NCI-H1092 treated with DMSO at 0.1 percent for 48 hours (cell line): ENCODE results near the gene XRCC4.

Experiments
- DNase-seq: peaks from one replicate; lab custom pipeline; 2025; lab: John Stamatoyannopoulos, UW

XRCC4 gene

DNA sequence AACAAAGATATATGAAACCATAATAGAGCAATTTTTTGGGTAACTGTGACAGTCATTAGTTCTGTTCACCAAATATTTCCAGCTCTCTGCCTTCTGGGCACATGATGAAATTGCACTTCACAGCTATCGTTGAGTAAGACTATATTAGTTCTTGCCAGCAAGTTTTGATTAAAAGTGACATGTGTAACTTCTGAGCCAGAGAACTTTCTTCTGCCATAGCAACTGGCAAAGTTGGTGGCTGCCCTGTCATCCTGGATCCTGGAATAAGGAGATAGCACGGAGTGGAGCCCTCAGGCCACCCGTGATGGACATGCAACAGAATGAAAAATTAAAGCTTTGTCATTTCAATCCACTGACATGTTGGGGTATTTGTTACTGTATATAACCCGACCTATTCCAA is 199.8 kb downstream of the XRCC4 start:
- no peak for DNase-seq

DNA sequence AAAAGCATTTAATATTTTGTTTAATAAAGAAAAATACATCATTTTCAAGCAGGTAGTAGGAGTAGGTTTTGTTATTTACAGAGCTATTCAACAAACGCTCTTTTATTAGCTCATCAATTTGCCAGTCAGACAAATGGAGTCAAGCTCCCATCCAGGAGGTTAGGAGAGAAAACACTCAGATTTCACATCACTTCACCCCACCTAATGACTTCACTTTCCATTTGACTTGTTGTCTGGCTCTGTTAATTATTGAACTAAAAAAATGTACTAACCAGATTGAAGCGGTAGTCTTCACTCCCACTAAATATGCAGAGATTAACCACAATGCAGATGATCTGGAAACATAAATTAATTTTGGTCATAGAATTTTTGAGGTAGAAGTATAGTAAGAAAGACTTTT is 200.6 kb downstream of the XRCC4 start:
- DNase-seq: no peak

DNA sequence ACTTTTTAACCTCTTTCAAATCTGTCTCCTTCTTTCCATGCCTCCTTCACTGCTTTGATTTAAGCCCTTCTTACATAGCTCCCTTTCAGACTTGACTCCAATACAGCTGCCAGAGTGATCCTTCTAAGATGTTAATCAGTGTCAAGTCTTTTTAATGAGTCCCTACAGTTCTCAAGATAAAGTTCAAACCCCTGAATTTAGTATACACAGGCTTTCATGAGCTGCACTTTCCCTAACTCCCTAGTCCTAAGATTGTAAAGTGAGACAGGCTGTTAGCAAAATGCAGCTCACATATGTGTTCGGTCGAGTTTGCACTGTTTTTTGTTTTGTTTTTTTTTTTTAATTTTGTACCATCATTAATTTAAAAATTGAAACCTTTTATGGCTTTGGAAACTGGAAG is 203.8 kb downstream of the XRCC4 start:
- DNase-seq: no peak

DNA sequence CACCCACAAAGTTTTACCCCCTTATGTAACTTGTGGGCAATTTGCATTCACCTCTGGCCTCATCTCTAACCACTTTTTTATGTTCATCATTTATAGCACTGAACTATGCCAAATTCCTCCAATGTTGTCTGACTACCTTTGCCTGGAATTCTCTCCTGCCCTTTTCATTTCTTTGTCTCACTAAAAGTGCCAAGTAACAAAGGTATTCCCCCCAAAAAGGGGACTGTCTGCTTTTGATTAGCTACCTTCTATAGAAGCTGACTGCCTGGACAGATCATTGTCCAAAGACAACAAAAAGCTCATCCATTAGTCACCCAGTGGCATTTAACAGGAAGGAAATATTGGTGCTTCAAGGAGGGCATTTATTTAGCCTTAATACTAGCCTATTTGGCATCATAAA is 204.3 kb downstream of the XRCC4 start:
- no peak for DNase-seq

DNA sequence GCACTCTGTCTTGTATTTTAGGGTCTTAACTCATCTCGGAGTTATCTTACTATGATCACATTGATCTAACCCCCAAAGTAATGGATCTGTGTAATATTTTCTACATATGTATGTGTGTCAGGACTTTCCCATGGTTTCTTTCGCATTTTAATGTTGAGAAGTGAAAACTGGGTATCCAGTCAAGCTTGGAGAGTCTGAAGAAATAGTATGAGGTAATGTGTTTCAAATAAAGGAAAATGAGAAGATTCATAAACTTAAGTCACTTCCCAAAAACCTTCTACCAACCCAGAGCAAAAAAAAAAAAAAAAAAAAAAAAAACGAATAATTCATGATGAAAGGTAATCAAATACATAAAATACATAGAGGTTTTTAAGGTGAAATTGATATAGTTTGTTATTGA is 206.4 kb downstream of the XRCC4 start:
- DNase-seq: no peak

DNA sequence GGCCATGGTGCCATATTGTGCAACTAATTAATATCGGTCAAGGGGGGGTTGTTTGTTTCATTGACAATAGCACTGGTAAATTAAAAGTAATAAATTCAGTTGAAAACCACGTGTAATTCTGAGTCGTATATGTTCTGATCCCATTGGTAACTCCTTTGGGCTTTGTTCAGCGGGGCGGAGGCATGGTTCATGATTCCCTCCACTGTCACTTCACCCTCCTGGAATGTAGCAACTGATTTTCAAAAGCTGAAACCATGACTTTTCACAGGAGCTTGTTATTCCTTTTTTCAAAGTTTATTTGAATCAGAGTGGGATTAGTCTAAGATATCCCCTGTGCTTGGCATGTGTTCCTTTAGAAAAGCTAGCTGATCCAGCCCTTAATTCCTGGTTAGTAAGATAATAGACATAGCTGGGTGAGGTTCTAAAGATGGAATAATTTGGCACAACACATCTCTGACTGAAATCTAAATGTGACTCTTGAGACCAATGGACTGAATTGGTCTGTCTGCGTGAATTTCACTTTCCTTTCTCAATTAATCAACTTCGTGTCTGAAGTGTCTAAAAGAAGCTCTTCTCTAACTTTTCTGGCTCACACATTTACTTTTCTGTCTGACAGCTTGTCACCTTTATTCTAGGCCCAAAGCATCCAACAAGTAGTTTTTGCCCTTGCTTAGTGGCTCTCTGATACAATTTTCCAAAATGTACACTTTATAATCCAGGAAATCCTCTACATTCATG is 208.5 kb downstream of the XRCC4 start:
- no peak for DNase-seq

DNA sequence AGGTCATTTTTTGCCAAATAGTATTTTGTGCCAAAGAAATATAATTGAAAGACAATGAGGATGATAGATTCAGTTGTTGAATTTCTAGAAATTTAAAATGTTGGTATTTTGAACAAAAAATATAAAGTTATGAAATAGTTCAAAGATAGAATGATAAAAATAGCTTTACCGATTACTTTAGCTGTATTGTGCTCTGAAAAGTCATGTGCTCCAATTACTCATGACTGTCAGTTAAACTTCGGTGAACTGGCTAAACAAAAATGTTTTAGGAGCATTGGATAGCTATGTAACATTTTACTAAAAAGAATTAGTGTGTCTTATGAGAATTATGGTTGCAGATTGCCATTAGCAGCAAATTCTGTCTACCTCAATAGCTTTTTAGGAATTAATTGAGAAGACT is 216.9 kb downstream of the XRCC4 start:
- DNase-seq: no peak

DNA sequence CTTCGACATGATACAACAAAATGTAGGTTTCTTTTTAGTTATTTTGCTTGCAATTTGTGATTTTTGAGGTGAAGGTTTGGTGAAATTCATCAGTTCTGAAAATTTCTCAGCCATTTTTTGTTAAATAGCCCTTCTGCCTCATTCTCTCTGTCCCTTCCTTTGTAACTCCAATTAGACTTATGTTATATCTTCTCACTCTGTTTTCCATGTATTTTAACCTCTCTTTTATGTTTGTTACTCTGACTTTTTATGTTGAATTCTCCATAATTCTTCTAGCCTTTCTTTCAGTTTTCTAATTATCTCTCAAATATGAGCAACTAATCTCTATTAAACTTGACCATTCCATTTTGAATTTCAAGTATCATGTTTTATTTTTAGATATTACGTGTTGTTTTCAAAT is 222.0 kb downstream of the XRCC4 start:
- no peak for DNase-seq

DNA sequence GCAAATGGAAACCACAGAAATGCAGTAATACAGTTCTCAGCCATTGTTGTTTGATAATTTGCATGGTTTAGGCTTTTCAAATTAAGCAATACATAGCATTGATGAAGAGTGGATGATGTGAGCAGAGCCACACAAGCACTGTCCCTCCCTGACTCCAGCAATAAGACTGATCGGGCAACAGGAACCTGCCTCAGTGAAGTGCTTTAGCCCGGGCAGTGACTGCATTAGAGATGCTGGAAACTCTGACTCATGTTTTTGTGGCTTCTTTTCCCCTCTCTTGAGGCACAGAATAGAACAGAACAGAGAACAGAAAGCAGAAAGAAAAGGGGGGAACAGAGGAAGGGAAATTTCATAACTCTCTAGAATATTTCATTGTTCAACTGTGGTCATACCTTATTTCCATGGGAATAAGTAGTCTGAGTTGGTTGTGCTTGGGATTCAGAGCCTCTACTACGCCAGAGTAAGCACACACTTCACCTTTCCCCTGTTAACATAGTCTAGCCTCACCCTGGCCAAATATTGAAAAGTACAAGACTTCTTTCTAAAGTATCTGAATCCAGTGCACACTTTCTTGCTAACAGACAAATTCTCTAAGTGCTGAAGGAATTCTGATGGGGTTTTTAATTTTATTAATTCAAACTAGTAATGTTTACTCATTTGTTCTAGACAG is 229.4 kb downstream of the XRCC4 start:
- no peak for DNase-seq

DNA sequence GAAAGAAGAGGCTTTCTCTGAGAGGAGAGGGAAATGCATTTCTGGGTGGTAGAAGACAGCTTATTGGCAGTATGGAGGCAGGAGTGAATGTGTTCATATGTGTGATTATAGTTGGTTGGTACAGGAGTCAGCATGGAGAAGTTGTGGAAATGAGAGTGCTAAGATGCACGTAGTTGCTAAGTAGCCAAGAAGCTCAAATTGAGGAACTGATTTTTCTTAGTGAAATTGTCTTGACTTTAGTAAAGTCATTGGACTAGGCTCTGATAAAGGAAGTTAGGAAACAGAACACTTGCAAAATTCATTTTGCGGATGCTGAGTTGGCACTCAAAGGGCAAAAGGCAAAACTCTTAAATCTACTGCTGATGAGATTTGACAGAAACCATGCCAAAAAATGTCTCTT is 235.3 kb downstream of the XRCC4 start:
- DNase-seq: no peak

DNA sequence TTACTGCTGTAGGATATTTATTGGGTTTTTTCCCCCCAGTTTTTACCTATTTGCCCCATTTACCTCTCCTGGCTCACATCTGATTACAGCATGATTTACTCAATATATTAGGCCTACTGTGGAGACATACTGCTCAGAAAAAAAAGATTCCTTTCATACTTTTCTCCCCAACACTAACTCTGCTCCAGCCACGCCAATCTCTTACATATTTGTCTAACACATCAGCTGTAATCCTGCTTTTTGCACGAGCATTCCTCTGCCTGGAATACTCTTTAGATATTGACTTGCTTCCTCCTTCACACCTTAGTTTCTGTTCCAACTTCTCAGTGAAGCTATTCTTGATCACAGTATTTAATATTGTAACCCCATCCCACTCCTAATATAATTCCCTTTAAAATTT is 236.1 kb downstream of the XRCC4 start:
- no peak for DNase-seq

DNA sequence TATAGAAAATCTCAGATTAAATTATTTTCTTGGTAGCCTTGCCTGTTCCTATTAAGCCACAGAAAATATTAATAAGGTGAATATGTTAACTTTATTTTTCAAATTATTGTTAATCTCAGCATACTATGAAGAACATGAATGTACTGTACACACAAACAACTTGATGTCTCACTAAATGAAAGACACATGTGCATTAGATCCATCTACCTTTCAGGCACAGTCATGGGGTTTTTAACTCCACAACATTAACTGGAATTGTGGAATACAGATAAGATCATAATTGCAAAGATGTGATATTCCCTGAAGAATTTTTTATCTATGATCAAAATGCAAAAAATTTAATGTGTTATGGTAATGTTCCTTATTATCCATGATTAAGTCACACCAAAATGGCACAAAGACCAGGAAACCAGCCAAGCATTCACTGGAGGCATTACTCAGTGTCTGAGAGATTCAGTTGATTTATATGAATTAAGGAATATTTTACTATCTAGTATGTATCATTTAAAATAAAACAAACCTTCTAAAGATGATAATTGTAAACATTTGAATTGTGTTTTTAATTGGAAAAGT is 244.2 kb downstream of the XRCC4 start:
- no peak for DNase-seq

DNA sequence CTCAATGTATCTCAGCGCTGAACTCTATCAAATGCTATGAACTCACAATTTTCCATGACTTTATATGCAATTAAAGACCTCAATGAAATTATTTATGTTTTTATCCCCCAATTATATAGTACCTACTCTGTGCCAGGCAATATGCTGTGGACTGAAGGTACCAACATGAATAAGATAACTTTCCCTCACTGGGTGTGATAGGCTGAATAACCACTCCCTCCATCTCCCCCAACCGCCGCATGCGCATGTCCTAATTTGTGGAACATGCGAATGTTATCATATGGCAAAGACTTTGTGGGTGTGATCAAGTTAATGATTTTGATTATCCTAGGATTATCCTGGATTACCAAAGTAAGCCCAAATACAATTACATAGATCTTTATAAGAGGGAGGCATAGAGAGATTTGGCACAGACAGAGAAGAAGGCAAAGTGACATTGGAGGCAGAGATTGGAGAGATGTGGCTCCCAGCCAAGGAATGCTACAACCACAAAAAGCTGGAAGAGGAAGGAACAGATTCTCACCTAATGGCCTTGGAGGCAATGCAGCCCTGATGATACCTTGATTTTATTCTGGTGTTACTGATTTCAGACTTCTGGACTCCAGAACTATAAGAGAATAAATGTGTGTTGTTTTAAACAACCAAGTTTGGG is 245.1 kb downstream of the XRCC4 start:
- no peak for DNase-seq

DNA sequence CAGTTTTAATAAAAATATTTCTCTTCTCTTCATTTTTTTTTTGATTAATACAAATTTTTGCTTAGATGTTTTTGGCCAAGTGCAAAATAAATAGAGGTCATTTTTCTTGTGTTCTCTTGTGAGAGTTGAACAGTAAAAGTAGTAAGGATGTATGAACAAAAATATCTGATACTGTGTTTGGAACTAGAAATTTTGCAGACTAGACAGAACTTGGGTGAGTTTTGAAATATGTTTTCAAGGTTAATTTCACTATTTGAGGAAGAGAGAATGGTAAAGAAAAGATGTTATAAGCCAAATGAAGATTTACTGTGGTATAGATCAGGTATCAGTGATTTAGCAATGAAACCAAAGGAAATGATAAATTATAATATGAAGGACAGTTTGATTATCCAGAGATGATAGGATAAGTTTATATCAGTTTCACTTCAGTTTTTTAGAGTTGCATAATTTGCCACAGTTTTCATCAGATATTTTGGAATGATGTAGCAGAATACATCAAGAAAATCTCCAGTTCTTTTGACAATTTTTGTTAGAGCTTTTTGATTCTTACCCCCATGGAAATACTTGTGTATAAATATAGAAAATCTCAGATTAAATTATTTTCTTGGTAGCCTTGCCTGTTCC is 246.3 kb downstream of the XRCC4 start:
- no peak for DNase-seq

DNA sequence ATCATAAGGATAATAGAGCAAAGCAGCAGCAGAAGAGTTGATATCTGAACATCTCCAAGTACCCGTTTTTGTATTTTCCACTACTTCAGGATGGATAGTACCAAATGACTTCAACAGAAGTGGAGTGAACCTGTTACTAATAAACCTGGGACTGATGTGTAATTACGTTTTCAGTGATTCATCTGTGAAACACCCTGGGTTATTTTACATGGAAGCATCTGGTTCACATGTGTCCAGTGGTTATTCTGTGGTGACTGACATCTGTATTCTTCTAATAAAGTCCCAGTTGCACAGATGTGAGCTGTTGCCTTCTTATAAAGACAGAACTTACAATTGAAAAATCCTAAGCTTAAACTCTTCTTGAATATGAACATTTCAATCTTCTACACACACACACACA is 254.5 kb downstream of the XRCC4 start:
- no peak for DNase-seq

DNA sequence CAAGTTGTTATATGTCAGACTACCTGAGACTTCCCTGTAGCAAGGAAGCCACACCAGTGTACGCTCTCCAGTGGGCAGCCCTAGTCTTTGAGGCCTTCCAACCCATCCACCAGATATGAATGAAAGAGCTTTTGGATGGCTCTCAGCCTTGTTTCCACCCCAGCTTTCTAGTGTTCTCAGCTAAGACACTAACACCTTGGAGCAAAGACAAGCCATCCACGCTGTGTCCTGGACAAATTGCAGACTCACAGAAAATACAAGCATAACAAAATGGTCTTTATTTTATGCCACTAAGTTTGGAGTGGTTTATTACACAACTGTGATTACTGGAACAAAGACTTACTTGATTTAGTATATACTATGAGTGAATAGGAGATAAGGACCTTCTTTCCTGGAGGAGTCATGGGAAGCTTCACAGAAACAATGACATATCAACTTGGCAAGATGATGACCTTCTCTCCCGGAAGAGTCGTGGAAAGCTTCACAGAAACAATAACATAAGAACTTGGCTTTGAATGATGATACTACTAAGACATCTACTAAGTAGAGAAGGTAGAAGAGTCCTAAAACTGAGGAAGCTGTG is 260.2 kb downstream of the XRCC4 start:
- no peak for DNase-seq

DNA sequence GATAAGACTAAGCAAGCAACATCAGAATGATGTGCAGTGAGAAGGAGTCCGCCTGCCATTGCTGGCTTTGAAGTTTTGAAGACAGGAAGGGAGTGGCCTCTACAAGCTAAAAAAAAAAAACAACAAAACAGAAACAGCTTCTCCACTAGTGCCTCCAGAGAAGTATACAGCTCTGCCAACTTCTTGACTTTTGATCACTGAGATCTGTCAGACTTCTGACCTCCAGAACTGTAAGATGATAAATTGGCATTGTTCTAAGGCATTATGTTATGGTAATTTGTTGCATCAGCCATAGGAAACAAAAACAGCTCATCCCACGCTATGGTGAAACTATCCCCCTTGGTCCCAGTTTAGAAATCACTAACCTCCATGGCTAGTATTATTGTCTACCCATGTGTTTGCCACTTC is 263.2 kb downstream of the XRCC4 start:
- no peak for DNase-seq

DNA sequence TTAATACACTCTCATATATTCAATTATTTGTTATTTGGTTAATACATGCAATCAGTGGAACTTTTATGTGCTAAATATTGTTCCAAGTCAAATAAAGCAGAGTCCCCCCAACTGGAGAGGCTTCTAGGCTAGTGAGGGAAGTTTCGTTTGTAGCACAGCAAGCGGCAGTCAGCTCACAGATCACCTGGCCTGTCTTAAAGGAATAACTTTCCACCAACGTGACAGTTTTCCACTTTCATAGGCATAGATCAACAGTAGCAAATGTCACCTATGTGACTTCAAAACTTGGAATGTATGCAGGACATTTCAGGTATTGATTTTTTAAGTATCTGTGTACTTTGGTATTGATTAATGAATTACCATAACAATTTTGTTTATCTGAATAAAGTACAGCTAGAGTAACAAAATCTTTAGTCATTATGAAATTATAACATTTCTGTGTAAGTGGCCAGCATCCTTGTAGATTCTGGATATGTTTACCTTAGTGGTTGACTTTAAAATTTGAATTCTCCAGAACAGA is 264.5 kb downstream of the XRCC4 start:
- DNase-seq: no peak

DNA sequence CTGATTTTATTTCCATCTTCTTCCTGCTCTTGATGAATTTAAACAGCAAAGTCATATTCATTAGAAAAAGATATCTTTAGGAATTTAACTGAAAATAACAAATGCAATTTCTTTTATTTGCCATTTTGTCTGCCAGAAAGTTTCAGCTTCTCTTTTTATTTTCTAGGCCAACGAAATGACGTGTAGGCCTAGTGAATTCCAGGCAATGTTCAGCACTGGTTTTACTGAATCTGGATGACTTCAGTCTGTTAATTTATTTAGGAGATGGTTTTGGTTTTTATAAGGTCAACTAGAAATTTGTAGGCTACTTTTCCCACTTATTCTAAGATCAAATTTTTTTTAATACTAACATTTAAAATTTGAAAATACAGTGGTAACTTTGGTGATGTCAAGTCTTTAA is 265.1 kb downstream of the XRCC4 start:
- no peak for DNase-seq

DNA sequence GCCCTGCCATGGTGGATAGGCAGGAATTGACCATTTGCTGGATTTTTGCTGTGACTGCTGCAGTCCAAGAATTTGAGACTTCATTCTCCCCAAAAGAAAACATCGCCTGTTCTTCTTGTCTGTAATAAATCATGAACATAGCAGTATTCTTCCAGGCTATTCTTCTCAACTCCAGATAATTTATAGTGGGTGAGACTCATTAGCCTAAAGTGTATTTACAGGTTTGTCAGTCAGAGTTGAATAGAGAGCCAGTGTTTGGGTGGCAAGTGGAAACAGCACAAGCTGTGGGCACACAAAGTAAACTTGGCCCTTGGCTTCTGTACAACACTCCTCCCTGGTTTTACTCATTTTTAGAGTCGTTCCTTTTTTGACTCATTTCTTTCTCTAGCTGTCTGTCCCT is 266.0 kb downstream of the XRCC4 start:
- no peak for DNase-seq

DNA sequence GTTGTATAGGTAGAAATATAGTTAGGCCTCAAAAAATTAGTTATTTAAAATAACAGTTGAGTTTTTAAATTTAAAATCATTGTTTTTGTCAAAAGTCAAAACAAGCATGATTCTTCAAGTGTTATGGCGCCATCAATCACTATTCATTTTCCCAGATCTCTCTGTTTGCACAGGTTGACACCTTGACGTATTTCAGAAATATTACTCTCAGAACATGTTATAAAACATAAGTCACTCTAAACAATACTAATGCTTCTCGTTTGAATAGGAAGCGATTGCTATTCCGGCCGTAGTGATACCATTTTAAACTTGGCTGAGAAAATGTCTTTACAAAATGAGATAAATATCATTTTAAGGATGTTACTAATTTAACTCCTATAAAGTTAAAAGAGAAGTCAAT is 268.1 kb downstream of the XRCC4 start:
- no peak for DNase-seq

DNA sequence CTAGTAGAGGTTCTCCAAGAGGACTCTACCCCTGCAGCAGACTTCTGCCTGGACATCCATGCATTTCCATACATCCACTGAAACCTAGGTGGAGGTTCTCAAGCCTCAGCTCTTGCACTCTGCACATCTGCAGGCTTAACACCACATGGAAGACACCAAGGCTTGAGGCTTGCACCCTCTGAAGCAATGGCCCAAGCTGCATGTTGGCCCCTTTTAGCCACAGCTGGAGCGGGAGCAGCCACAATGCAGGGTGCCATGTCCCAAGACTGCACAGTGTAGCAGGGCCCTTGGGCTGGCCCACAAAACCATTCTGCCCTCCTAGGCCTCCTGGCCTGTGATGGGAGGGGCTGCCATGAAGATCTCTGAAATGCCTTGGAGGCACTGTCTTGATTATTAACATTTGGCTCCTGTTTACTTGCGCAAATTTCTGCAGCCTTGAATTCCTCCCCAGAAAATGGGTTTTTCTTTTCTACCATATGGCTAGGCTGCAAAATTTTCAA is 271.0 kb downstream of the XRCC4 start:
- DNase-seq: no peak
